Tibial nerve (tissue), 4 donors: Measurements from ENCODE around the gene PCSK6. TPM values are rescaled to one million over a fixed set of nuclear protein-coding genes. Genes with fewer than 3 reads are reported as not detected.

Source experiments
- DNase-seq, 2 donors: peaks; one replicate each; pipeline ENCODE4 v3.0.0-alpha.2; 2019; ENCODE audit warnings: low spot score in 2 of 2
- H3K27ac ChIP-seq, 4 donors: fragments of 200-600 bp; sonication (generic) in 3 of 4; one replicate each; pipeline ENCODE4 v1.5.1; 2017 to 2019; ENCODE audit warnings: mild to moderate bottlenecking in 1 of 4
- H3K27me3 ChIP-seq, 2 donors: fragments of 200-600 bp; sonication (generic) in 1 of 2; one replicate each; pipeline versions ENCODE4 v1.5.1 to v1.6.0; 2017 to 2019
- H3K36me3 ChIP-seq, 3 donors: fragments of 200-600 bp; sonication (generic); one replicate each; pipeline ENCODE4 v1.5.1; 2018 to 2019
- H3K4me1 ChIP-seq, 4 donors: fragments of 200-600 bp; sonication (generic) in 3 of 4; one replicate each; pipeline ENCODE4 v1.5.1; 2017 to 2019
- H3K4me3 ChIP-seq, 4 donors: fragments of 200-600 bp; sonication (generic) in 3 of 4; one replicate each; pipeline ENCODE4 v1.5.1; 2017 to 2019; ENCODE audit warnings: mild to moderate bottlenecking in 1 of 4, moderate library complexity in 1 of 4
- H3K9me3 ChIP-seq, 4 donors: fragments of 200-600 bp; sonication (generic) in 3 of 4; one replicate each; pipeline ENCODE4 v1.5.1; 2017 to 2019
- CTCF ChIP-seq, 5 experiments: fragments of 200-600 bp in 3 of 5; fragments of 450-650 bp in 2 of 5; sonication (generic) in 3 of 5; IDR thresholded peaks; one replicate each; pipeline ENCODE4 v1.5.1; 2016 to 2019; ENCODE audit warnings: antibody characterized with exemption in 5 of 5, mild to moderate bottlenecking in 3 of 5, moderate library complexity in 2 of 5
- EP300 ChIP-seq, 2 donors: sonication (generic); formaldehyde crosslinking; IDR thresholded peaks; one replicate each; pipeline ENCODE4 v1.6.1; 2017; ENCODE audit warnings: antibody characterized with exemption in 2 of 2, mild to moderate bottlenecking in 1 of 2
- POLR2A ChIP-seq, 2 donors: fragments of 450-650 bp; IDR thresholded peaks; one replicate each; pipeline ENCODE4 v1.6.1; 2017; ENCODE audit warnings: antibody characterized with exemption in 2 of 2, mild to moderate bottlenecking in 2 of 2, moderate library complexity in 2 of 2
- WGBS, 2 donors: methylation state at CpG; one replicate each; pipeline ENCODE4 v1.1.5; 2018; 5-methylcytosine and 5-hydroxymethylcytosine counted together
- total RNA-seq, 4 donors: library from RNA; depleted of rRNA; stranded (reverse); fragments of >200 nt; gene quantifications; one replicate each; pipeline ENCODE4 v1.1.0, GENCODE V29; 2016

The PCSK6 gene
- total RNA-seq, 4 donors from 2014 or later = 8.5 to 27.0 (median 13.2) TPM

DNA sequence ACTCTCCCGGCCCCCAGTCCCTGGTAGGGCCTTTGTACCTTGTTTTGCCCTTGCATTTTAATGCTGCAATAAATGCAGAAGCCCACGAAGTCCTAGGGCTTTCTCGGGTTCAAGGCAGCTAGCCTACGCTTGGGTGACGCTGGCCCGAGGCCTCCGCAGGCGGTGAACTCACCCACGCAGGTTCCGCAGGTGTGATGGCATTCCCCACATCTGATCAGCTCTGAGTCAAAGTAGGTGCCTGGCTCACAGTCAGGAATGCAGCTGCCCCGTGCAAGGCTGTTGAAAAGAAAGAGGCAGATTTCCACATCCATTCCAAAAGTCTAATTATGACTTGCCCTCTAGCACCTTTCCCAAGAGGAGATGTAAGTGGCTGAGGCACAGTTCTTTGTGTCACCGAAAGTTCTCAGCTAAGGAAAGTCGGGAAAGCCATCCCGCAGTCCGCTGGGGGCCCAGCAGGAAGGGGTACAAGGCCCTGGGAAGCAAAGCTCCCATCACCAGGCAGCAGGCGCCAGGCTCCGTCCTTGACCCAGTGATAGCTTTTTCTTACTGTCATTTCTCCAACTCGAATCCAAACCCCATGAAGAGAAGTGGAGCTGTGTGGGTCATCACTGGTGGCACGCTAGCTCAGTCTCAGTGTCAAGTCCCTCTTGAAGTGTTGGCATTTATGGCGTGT, 171.2 kb downstream of the PCSK6 start:
- Histone ChIP-seq H3K4me1 (no peaks in the 10 kb centered on the region), H3K36me3 (no peaks in the 10 kb centered on the region), H3K4me3 (no peak overlapping the region), H3K27ac (no peak overlapping the region), H3K27me3 (peaks cover 0 to 9% of the 10 kb centered on the region in 2 donors), H3K9me3 (no peaks in the 10 kb centered on the region)
- TF ChIP-seq CTCF (IDR thresholded peaks at IDR 0.05) (no peak), POLR2A (IDR thresholded peaks at IDR 0.05) (no peak), EP300 (IDR thresholded peaks at IDR 0.05) (no peak)
- 84 to 86% methylated on average over 20 of the region's 20 CpGs for WGBS, 2 donors
- DNase-seq = no peak

DNA sequence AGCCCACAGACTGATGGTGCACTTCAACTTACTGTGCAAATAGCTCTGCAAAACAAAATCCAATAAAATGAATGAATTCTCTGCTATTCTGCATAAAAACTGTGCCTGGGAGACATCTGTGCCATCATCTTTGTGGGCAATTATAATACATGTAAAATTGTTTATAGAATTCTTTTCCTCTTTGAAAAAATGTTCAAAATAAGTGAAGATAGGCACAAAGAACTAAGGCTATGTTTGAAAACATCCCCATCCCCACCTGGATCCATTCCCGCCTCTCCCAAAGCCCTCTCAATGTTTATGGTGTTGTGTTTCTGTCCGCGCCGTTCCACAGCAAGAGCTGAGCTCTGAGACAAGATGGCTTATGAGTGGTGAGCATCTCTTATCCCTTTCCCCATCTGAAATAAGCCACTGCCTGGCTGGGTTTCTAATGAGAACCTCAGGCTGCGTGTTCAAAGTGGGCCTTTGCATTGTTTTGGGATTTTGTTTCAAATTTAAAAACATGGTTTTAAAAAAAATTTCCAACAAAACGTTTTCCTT, 172.1 kb downstream of the PCSK6 start:
- H3K27ac ChIP-seq = no peak overlapping the region
- 79 to 84% methylated on average over 6 of the region's 6 CpGs for WGBS, 2 donors
- H3K9me3 ChIP-seq = no peaks in the 10 kb centered on the region
- no peaks in the 10 kb centered on the region for H3K4me1 ChIP-seq
- H3K36me3 ChIP-seq = no peaks in the 10 kb centered on the region
- TF ChIP-seq EP300 (IDR thresholded peaks at IDR 0.05) (no peak), CTCF (IDR thresholded peaks at IDR 0.05) (no peak), POLR2A (IDR thresholded peaks at IDR 0.05) (no peak)
- no peak overlapping the region for H3K4me3 ChIP-seq
- DNase-seq = no peak
- H3K27me3 ChIP-seq = peaks cover 0 to 9% of the 10 kb centered on the region in 2 donors

GRCh38 chr15:101316529-101316928, 173.0 kb downstream of the PCSK6 start:
- Histone ChIP-seq H3K27ac (no peak overlapping the region), H3K9me3 (no peaks in the 10 kb centered on the region), H3K36me3 (no peaks in the 10 kb centered on the region), H3K4me3 (no peak overlapping the region), H3K27me3 (peaks cover 0 to 9% of the 10 kb centered on the region in 2 donors), H3K4me1 (no peaks in the 10 kb centered on the region)
- TF ChIP-seq POLR2A (IDR thresholded peaks at IDR 0.05) (no peak), EP300 (IDR thresholded peaks at IDR 0.05) (no peak), CTCF (IDR thresholded peaks at IDR 0.05) (no peak)
- WGBS, 2 donors = 75 to 87% methylated on average over 4 to 5 of the region's 5 CpGs
- no peak for DNase-seq

DNA sequence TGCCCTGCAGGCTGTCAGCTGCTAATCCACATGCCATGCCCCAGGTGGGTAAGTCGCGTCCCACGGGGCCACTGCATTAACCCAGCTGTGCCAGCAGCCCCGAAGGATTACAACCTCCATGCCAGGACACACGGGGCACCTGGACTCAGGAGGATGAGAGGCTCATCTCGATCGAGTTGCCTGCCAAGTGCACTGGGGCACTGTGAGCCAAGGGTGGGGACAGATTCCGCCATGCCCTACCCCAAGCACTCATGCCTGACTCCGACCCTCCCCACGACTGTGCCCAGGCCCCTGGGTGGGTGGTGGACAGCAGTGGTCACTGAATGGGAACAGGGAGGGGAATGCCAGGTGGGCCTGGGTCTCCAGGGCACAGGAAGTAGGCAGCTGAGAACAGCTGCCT, 173.8 kb downstream of the PCSK6 start:
- TF ChIP-seq POLR2A (IDR thresholded peaks at IDR 0.05) = no peak
- TF ChIP-seq CTCF (IDR thresholded peaks at IDR 0.05) = no peak
- TF ChIP-seq EP300 (IDR thresholded peaks at IDR 0.05) = no peak
- peaks cover 0 to 9% of the 10 kb centered on the region in 2 donors for H3K27me3 ChIP-seq
- no peaks in the 10 kb centered on the region for H3K4me1 ChIP-seq
- 91 to 92% methylated on average over 10 of the region's 10 CpGs for WGBS, 2 donors
- no peak overlapping the region for H3K27ac ChIP-seq
- no peaks in the 10 kb centered on the region for H3K36me3 ChIP-seq
- no peaks in the 10 kb centered on the region for H3K9me3 ChIP-seq
- H3K4me3 ChIP-seq = no peak overlapping the region
- DNase-seq = no peak

DNA sequence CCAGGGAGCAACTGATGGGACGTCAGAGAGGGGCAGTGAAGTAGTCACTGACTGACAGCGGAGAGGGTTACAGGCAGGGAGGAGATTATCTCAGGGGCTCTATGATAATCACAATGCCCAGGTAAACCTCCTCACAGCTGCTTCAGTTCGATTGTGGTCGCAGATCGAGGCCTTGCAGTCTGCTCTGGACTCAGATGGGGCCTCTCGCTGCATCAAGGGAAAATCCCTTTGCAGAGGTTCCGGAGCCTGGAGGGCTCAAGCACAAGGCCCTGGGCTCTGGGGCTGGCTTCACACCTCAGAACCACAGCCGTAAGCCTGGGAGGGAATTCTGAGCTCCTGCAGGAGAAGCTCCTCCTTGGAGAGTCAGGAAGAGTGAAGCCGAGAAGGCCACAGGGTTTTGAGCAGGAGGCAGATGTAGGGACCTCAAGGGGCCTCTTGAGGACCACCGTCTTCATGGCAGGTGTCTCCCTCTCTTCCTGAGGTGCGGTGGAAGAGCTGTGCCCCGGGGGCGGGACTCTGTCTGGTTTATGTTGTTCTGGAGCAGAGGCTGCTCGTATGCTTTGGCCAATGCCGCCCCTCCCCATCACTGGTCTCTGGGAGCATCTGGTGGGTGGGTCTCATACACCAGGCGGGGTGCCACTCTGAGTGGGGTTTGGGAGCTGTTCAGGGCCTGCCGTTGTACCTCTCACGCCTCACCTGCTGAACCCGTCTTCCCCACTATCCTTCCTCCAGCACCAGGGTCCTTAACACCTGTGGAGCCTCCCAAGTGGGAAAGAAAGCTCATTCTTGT, 175.0 kb downstream of the PCSK6 start:
- H3K36me3 ChIP-seq = no peaks in the 10 kb centered on the region
- 83 to 84% methylated on average over 18 to 19 of the region's 19 CpGs for WGBS, 2 donors
- no peak for TF ChIP-seq CTCF (IDR thresholded peaks at IDR 0.05)
- TF ChIP-seq POLR2A (IDR thresholded peaks at IDR 0.05) = no peak
- TF ChIP-seq EP300 (IDR thresholded peaks at IDR 0.05) = no peak
- no peak overlapping the region for H3K27ac ChIP-seq
- no peak for DNase-seq
- H3K27me3 ChIP-seq = peaks cover 0 to 10% of the 10 kb centered on the region in 2 donors
- H3K4me1 ChIP-seq = no peaks in the 10 kb centered on the region
- H3K9me3 ChIP-seq = no peaks in the 10 kb centered on the region
- no peak overlapping the region for H3K4me3 ChIP-seq
